Endothelial cell of umbilical vein (primary cell): ENCODE results near the gene PI4KA. TPM values are rescaled to one million over a fixed set of nuclear protein-coding genes. Genes with fewer than 3 reads are reported as not detected.

Source experiments
- BruUV-seq: library from RNA; stranded (reverse); fragments of 400-500 nt; replicated peaks from 2 replicates; lab custom pipeline; 2021; lab: Mats Ljungman, UMichigan
- CTCF ChIA-PET: fragments of 300-600, 350-600 bp; sonication (Branson Sonifier 250); formaldehyde crosslinking; loops from one replicate; lab custom pipeline; 2021; ENCODE audit warnings: antibody characterized with exemption, inconsistent platforms; lab: Charles Lee
- POLR2A ChIA-PET: fragments of 300-600, 350-600 bp; sonication (Branson Sonifier 250); formaldehyde crosslinking; loops from one replicate; lab custom pipeline; 2021; ENCODE audit warnings: antibody characterized with exemption, inconsistent platforms; lab: Charles Lee
- DNase-seq: peaks from one replicate; pipeline ENCODE4 v3.0.0-alpha.2; 2011; ENCODE audit warnings: low read depth, low spot score
- FAIRE-seq: peaks from 2 replicates; lab custom pipeline; 2011; peaks lifted over from hg19 to GRCh38; lab: Jason Lieb, UNC
- H2AFZ ChIP-seq: 2 replicates; pipeline ENCODE4 v1.6.0; 2012; ENCODE audit warnings: low read depth, low read length, control low read depth, inconsistent platforms
- H3K27ac ChIP-seq: 2 replicates; pipeline ENCODE4 v1.5.1; 2011; ENCODE audit warnings: low read depth, mild to moderate bottlenecking, control low read depth, low read length, moderate library complexity; ENCODE audit not compliant: insufficient read depth
- H3K27me3 ChIP-seq, 2 experiments: 2 replicates each; pipeline versions ENCODE4 v1.6.0 to v1.6.1; 2011; ENCODE audit warnings: low read length in 2 of 2, mixed read lengths in 1 of 2; ENCODE audit not compliant: control insufficient read depth in 2 of 2, insufficient read depth in 2 of 2
- H3K36me3 ChIP-seq, 2 experiments: 2 replicates in 1 of 2; 3 replicates in 1 of 2; pipeline ENCODE4 v1.5.1; 2011; ENCODE audit warnings: low read length in 2 of 2, mild to moderate bottlenecking in 1 of 2, moderate library complexity in 1 of 2; ENCODE audit not compliant: control insufficient read depth in 2 of 2, insufficient read depth in 2 of 2; ENCODE audit errors: extremely low read depth in 1 of 2
- H3K4me1 ChIP-seq: 3 replicates; pipeline ENCODE4 v1.5.1; 2011; ENCODE audit warnings: mild to moderate bottlenecking, low read length; ENCODE audit not compliant: control insufficient read depth, insufficient read depth; ENCODE audit errors: extremely low read depth
- H3K4me2 ChIP-seq: 2 replicates; pipeline ENCODE4 v1.6.1; 2011; ENCODE audit warnings: low read length, control low read depth, mixed read lengths; ENCODE audit not compliant: insufficient read depth
- H3K4me3 ChIP-seq, 3 experiments: fragments of 200-600 bp in 1 of 3; sonication (generic), shearing (Covaris generic) in 1 of 3; replicated peaks in 1 of 3; 2 replicates each; pipeline ENCODE4 v1.5.1; 2011 to 2016; ENCODE audit warnings: control low read depth in 3 of 3, low read length in 3 of 3, mild to moderate bottlenecking in 2 of 3, inconsistent platforms in 1 of 3, low read depth in 1 of 3, moderate library complexity in 1 of 3; ENCODE audit not compliant: insufficient read depth in 1 of 3
- H3K79me2 ChIP-seq: 2 replicates; pipeline ENCODE4 v1.6.0; 2012; ENCODE audit warnings: low read length, inconsistent platforms; ENCODE audit not compliant: control insufficient read depth, insufficient read depth
- H3K9ac ChIP-seq: replicated peaks from 2 replicates; pipeline ENCODE3; 2011; ENCODE audit warnings: low read length, control low read depth; ENCODE audit not compliant: insufficient read depth; ENCODE audit errors: extremely low read depth
- H3K9me1 ChIP-seq: replicated peaks from 3 replicates; pipeline ENCODE4 v1.6.0; 2011; ENCODE audit warnings: mild to moderate bottlenecking, low read length; ENCODE audit not compliant: control insufficient read depth, insufficient read depth; ENCODE audit errors: extremely low read depth
- H3K9me3 ChIP-seq: replicated peaks from 2 replicates; pipeline ENCODE4 v1.5.1; 2012; ENCODE audit warnings: low read length, inconsistent platforms; ENCODE audit not compliant: control insufficient read depth, insufficient read depth
- H4K20me1 ChIP-seq: replicated peaks from 2 replicates; pipeline ENCODE3; 2011; ENCODE audit warnings: mild to moderate bottlenecking, low read length; ENCODE audit not compliant: control insufficient read depth, insufficient read depth; ENCODE audit errors: extremely low read depth
- EZH2 ChIP-seq: IDR thresholded peaks from 2 replicates; pipeline ENCODE4 v1.6.1; 2012; ENCODE audit warnings: borderline replicate concordance, low read depth, mild to moderate bottlenecking, moderate library complexity, low read length, inconsistent platforms; ENCODE audit not compliant: severe bottlenecking
- FOS ChIP-seq: IDR thresholded peaks from 2 replicates; pipeline ENCODE4 v1.6.1; 2011; ENCODE audit warnings: mild to moderate bottlenecking, low read length, moderate library complexity, borderline replicate concordance; ENCODE audit not compliant: insufficient read depth
- GATA2 ChIP-seq: IDR thresholded peaks from 2 replicates; pipeline ENCODE4 v1.7.0; 2011; ENCODE audit warnings: low read depth, mild to moderate bottlenecking, moderate library complexity, mixed read lengths, low read length; ENCODE audit not compliant: insufficient read length, insufficient read depth
- JUN ChIP-seq: IDR thresholded peaks from 2 replicates; pipeline ENCODE4 v1.6.1; 2011; ENCODE audit warnings: borderline replicate concordance, low read depth; ENCODE audit not compliant: insufficient read length, insufficient read depth
- MYC ChIP-seq: IDR thresholded peaks from one replicate; pipeline ENCODE4 v1.6.1; 2011; ENCODE audit warnings: mild to moderate bottlenecking, low read depth, low read length
- POLR2A ChIP-seq: IDR thresholded peaks from 2 replicates; pipeline ENCODE4 v1.6.1; 2012; ENCODE audit warnings: low read depth, mild to moderate bottlenecking, control low read depth, low read length
- POLR2AphosphoS5 ChIP-seq: IDR thresholded peaks from 2 replicates; pipeline ENCODE4 v1.6.1; 2012; ENCODE audit warnings: low read depth, mild to moderate bottlenecking, control low read depth, low read length, moderate library complexity; ENCODE audit not compliant: insufficient read depth
- dilution Hi-C: fragments of 300-500 bp; cut with MboI; formaldehyde crosslinking; loops from one replicate; pipeline ENCODE4 v1.15.0; 2019; ENCODE audit warnings: low sequenced_read_pairs; ENCODE audit not compliant: extremely low pct_ligation_motif_present
- intact Hi-C: fragments of 100-400 bp; cut with micrococcal nuclease; formaldehyde crosslinking; loops from one replicate; pipeline ENCODE4 v1.10.0; 2022
- polyA plus RNA-seq, 4 experiments: library from polyadenylated mRNA; depleted of rRNA in 3 of 4; stranded (reverse) in 3 of 4; unstranded in 1 of 4; fragments of >200 nt; gene quantifications; 2 replicates each; pipeline versions ENCODE4 v1.2.1 to v1.2.3, GENCODE V29; 2011 to 2012; ENCODE audit warnings: missing spikeins in 1 of 4
- total RNA-seq: library from RNA; stranded (reverse); gene quantifications from 2 replicates; pipeline ENCODE4 v1.2.3, GENCODE V29; 2021
- TF ChIP-seq, protein P1 (sequence below): IDR thresholded peaks from 2 replicates; pipeline ENCODE4 v1.6.1; 2011; ENCODE audit not compliant: insufficient read depth, insufficient read length
- TF ChIP-seq, protein P2 (sequence below), 2 donors: IDR thresholded peaks; 1 replicate in 1 of 2; 2 replicates in 1 of 2; pipeline ENCODE4 v1.5.1; 2011; ENCODE audit warnings: low read length in 2 of 2, mild to moderate bottlenecking in 2 of 2, moderate library complexity in 2 of 2, control low read depth in 1 of 2, inconsistent platforms in 1 of 2, low read depth in 1 of 2; ENCODE audit not compliant: insufficient read depth in 1 of 2; ENCODE audit errors: extremely low read depth in 1 of 2

PI4KA gene
- total and polyA plus RNA-seq, 2 donors (not counting 3 experiments of a cell fraction or from before 2014, with no cell fraction given), result 28.9 to 56.4 TPM

DNA sequence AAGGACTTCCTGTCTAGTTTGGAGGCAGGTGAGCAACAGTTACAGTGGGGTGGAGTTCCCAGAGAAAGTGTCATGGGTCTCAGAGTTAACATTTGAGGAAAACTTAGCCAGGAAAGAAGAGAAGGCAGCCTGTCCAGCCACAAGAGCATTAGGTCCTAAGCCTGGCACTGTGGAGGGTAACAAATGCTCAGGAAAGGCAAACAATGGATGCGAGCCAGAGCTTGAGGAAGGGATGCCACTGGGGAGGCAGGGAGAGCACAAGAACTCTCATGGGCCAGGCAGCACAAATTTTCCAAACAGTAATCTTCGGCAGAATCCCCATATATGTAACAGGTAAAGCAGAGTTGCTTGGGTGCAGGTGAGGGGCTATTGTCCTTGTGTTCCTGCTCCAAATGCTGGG is 92.7 kb downstream of the PI4KA start:
- no TSS peak for BruUV-seq
- Histone ChIP-seq H3K9me1 (no peaks in the 10 kb centered on the region), H3K4me3 (no peak overlapping the region), H3K9me3 (no peaks in the 10 kb centered on the region), H3K9ac (no peak overlapping the region), H3K27ac (no peak overlapping the region), H2AFZ (no peak overlapping the region), H3K27me3 (no peaks in the 10 kb centered on the region), H3K79me2 (no peaks in the 10 kb centered on the region), H3K4me1 (no peaks in the 10 kb centered on the region), H3K4me2 (no peak overlapping the region), H4K20me1 (no peaks in the 10 kb centered on the region), H3K36me3 (peaks cover 2 to 11% of the 10 kb centered on the region in 2 experiments)
- intact Hi-C loops (no loop called here), dilution Hi-C loops (no loop called here)
- no peak for FAIRE-seq
- no peak for DNase-seq
- ChIA-PET CTCF (interaction anchor here (2.3 to 2.7 kb wide), 2 partner anchors 12 to 24 kb away, joined by 6 read pairs; no protein-coding TSS in a partner anchor), POLR2A (no interaction called here)
- TF ChIP-seq POLR2A (no peak), POLR2AphosphoS5 (no peak), GATA2 (no peak), EZH2 (no peak), MYC (no peak), JUN (no peak)
- TF ChIP-seq, protein P1, sequence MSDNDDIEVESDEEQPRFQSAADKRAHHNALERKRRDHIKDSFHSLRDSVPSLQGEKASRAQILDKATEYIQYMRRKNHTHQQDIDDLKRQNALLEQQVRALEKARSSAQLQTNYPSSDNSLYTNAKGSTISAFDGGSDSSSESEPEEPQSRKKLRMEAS, result no peak

DNA sequence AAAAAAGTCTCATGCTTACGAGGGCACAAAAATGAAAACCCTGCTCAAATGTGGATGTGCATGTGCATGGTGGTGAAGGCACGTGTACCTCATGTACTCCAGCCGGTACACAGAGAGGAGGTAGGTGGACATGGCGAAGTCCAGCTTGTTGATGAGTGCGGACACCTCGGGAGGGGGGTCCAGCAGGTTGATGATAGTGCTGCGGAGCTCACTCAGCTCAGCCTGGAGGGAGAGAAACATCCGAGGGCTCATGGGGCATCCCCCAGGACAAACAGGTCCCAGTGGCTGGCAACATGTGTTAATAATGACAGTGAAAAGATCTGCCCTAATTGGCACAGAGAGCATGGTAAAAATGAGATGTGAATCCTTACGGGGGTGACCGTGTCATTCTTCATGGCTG is 93.9 kb downstream of the PI4KA start:
- no peaks in the 10 kb centered on the region for H3K27me3 ChIP-seq
- no peak overlapping the region for H3K4me2 ChIP-seq
- H4K20me1 ChIP-seq, result no peaks in the 10 kb centered on the region
- no peak overlapping the region for H3K27ac ChIP-seq
- dilution Hi-C loops (no loop called here), intact Hi-C loops (no loop called here)
- BruUV-seq, result no TSS peak
- peaks cover 2 to 11% of the 10 kb centered on the region in 2 experiments for H3K36me3 ChIP-seq
- no peaks in the 10 kb centered on the region for H3K79me2 ChIP-seq
- ChIA-PET POLR2A (interaction anchor here (0.7 kb wide), 1 partner anchor 29 kb away, joined by 3 read pairs; no protein-coding TSS in a partner anchor), CTCF (interaction anchor here (1.3 kb wide), 1 partner anchor 19 kb away, joined by 8 read pairs; no protein-coding TSS in a partner anchor)
- DNase-seq, result no peak
- H3K4me3 ChIP-seq, result no peak overlapping the region
- H2AFZ ChIP-seq, result no peak overlapping the region
- no peaks in the 10 kb centered on the region for H3K9me1 ChIP-seq
- TF ChIP-seq JUN, result no peak
- no peak for TF ChIP-seq MYC
- TF ChIP-seq FOS, result no peak
- TF ChIP-seq GATA2, result no peak
- no peak for TF ChIP-seq POLR2A
- TF ChIP-seq EZH2, result no peak
- TF ChIP-seq, protein P1, result no peak
- TF ChIP-seq, protein P2, sequence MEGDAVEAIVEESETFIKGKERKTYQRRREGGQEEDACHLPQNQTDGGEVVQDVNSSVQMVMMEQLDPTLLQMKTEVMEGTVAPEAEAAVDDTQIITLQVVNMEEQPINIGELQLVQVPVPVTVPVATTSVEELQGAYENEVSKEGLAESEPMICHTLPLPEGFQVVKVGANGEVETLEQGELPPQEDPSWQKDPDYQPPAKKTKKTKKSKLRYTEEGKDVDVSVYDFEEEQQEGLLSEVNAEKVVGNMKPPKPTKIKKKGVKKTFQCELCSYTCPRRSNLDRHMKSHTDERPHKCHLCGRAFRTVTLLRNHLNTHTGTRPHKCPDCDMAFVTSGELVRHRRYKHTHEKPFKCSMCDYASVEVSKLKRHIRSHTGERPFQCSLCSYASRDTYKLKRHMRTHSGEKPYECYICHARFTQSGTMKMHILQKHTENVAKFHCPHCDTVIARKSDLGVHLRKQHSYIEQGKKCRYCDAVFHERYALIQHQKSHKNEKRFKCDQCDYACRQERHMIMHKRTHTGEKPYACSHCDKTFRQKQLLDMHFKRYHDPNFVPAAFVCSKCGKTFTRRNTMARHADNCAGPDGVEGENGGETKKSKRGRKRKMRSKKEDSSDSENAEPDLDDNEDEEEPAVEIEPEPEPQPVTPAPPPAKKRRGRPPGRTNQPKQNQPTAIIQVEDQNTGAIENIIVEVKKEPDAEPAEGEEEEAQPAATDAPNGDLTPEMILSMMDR (IDR thresholded peaks at IDR 0.05; ENCODE audit: extremely low read depth in 1 of 2, insufficient read depth in 1 of 2, low read depth in 1 of 2, low read length in 2 of 2), result no peak
- no peak for TF ChIP-seq POLR2AphosphoS5
- no peaks in the 10 kb centered on the region for H3K4me1 ChIP-seq
- H3K9me3 ChIP-seq, result no peaks in the 10 kb centered on the region
- no peak overlapping the region for H3K9ac ChIP-seq
- FAIRE-seq, result no peak
